HL-60 (cell line): ENCODE data around the gene SPINDOC.

Experiments used
- GABPA ChIP-seq: IDR thresholded peaks from 2 replicates; pipeline ENCODE4 v1.6.1; 2012; ENCODE audit warnings: low read depth
- POLR2AphosphoS5 ChIP-seq: IDR thresholded peaks from 2 replicates; pipeline ENCODE4 v1.6.1; 2012; ENCODE audit warnings: low read depth
- SPI1 ChIP-seq: IDR thresholded peaks from 2 replicates; pipeline ENCODE4 v1.6.1; 2012; ENCODE audit warnings: low read depth, mild to moderate bottlenecking, borderline replicate concordance
- TF ChIP-seq, protein P1 (sequence below): IDR thresholded peaks from 2 replicates; pipeline ENCODE4 v1.6.1; 2012; ENCODE audit warnings: low read depth; ENCODE audit not compliant: insufficient replicate concordance
- TF ChIP-seq, protein P2 (sequence below): IDR thresholded peaks from one replicate; pipeline ENCODE4 v1.5.1; 2011; ENCODE audit warnings: low read length, control low read depth, inconsistent platforms; ENCODE audit not compliant: insufficient read depth

DNA sequence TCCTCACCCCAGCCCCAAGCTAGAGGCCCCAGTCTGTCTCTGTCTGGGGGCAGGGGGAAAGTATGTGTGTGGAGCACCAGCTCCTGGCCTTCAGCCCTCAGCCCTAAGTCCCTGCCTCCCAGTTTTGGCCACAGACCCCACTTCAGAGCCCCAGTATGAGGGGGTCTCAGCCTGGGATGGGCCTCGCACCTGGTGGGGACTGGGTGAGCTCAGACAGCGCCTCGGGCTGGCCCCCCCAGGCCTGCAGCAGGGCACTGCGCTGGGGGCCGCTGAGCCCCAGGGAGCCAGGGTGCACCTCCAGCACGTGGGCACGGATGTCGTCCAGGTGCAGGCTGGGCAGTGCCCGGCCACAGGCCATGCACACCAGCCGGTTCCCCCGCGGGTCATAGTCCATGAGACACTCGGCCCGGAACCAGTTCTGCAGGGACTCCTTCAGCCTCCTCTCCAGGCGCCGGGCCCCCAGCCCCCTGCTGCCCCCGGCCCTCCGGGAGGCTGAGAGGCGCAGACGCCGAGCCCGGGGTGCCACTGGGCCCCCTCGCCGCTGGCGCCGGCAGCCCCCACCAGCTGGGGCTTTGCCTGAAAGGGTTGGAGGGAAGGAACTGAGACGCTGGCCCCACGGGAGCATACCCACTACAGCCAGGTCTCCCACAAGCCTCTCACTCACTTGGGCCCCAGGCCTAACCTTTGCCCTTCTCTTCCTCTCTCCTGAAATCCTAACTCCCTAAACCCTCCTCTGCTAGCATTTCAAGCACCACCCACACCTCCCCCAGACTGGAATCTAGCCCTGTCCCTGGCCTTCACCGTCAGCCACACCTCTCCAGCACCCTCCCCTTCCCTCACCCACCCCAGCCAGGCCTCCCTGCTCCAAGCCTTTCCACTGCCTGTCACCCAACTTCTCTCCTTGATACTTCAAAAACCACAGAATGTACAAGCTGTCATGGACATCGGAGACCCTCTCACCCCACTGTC lies 48.3 kb upstream of the SPINDOC start:
- TF ChIP-seq, protein P1, sequence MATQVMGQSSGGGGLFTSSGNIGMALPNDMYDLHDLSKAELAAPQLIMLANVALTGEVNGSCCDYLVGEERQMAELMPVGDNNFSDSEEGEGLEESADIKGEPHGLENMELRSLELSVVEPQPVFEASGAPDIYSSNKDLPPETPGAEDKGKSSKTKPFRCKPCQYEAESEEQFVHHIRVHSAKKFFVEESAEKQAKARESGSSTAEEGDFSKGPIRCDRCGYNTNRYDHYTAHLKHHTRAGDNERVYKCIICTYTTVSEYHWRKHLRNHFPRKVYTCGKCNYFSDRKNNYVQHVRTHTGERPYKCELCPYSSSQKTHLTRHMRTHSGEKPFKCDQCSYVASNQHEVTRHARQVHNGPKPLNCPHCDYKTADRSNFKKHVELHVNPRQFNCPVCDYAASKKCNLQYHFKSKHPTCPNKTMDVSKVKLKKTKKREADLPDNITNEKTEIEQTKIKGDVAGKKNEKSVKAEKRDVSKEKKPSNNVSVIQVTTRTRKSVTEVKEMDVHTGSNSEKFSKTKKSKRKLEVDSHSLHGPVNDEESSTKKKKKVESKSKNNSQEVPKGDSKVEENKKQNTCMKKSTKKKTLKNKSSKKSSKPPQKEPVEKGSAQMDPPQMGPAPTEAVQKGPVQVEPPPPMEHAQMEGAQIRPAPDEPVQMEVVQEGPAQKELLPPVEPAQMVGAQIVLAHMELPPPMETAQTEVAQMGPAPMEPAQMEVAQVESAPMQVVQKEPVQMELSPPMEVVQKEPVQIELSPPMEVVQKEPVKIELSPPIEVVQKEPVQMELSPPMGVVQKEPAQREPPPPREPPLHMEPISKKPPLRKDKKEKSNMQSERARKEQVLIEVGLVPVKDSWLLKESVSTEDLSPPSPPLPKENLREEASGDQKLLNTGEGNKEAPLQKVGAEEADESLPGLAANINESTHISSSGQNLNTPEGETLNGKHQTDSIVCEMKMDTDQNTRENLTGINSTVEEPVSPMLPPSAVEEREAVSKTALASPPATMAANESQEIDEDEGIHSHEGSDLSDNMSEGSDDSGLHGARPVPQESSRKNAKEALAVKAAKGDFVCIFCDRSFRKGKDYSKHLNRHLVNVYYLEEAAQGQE = no peak
- TF ChIP-seq, protein P2, sequence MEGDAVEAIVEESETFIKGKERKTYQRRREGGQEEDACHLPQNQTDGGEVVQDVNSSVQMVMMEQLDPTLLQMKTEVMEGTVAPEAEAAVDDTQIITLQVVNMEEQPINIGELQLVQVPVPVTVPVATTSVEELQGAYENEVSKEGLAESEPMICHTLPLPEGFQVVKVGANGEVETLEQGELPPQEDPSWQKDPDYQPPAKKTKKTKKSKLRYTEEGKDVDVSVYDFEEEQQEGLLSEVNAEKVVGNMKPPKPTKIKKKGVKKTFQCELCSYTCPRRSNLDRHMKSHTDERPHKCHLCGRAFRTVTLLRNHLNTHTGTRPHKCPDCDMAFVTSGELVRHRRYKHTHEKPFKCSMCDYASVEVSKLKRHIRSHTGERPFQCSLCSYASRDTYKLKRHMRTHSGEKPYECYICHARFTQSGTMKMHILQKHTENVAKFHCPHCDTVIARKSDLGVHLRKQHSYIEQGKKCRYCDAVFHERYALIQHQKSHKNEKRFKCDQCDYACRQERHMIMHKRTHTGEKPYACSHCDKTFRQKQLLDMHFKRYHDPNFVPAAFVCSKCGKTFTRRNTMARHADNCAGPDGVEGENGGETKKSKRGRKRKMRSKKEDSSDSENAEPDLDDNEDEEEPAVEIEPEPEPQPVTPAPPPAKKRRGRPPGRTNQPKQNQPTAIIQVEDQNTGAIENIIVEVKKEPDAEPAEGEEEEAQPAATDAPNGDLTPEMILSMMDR = no peak
- TF ChIP-seq GABPA (no peak), SPI1 (no peak), POLR2AphosphoS5 (no peak)
